Stimulated activated CD8-positive, alpha-beta memory T cell treated with anti-CD3 and anti-CD28 coated beads, Interleukin-4, amount 100 ng/mL, for 48 hours (primary cell): Measurements from ENCODE around the gene ANXA6.

Source experiments
- DNase-seq: peaks from one replicate; pipeline ENCODE4 v3.0.0-alpha.2; 2020

ANXA6 gene

GRCh38 chr5:151097820-151098767 lies 59.5 kb downstream of the ANXA6 start:
- peak; percentile 55 for DNase-seq

- DNase-seq: no peak
These were observed 60.5 kb downstream of the ANXA6 start for GRCh38 chr5:151097061-151097460.

GRCh38 chr5:151096001-151096373 lies 61.6 kb downstream of the ANXA6 start:
- no peak for DNase-seq

GRCh38 chr5:151095341-151096000 lies 62.1 kb downstream of the ANXA6 start:
- DNase-seq: no peak

DNA sequence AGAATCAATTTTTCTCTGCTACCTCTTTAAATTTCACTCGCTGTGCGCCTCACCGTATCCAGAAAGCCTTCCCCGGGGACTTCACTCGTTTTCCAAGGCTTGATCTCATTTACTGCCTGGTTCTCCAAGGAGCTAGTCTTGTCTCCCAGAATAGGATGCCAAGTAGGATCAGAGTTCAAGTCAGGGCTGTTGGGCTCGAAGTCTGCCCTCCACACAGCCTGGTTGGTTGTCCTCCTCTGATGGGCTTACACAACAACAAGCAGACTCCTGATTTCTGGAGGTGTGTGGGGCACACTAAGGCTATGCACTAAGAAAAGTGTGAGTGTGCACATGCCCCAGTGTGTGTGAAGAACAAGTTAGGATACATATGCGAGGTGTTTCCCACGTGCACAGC lies 62.7 kb downstream of the ANXA6 start:
- no peak for DNase-seq

DNA sequence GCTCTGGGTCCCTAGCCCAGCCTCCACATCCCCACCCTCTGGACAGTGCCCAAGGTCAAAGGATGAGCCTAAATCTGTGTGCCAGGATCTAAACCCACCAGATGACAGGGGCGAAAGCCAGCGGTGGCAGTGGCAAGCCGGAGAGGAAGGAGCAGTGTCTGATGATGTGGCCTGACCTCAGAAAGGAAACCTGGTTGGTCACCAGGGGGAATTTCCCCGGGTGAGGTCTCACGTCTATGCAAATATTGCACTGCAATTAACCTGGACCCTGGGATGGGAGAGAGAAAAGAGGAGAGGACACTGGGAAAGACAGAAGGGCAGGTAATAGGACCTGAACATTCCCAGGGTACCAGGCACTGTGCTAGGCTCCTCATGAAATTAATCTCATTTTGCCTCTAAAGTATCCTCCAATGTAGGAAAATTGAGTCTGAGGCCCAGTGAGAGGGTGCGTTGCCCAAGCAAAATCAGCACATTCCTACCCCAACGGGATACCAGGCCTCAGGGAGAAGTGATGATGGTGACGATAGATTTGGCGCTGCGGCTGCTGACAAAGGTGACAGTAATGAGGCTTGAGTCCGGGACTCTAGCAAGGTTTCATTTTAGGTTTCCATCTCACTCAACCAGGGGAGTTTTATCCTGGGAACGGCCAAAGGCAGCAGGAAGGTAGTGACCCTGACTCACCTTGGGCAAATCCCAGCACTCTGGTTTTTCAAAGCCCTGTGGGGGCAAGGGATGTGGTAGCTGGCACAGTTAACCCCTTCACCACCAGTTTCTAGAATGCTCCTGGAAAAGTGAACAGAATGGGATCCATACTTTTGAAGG lies 63.3 kb downstream of the ANXA6 start:
- DNase-seq: peak; percentile 82

GRCh38 chr5:151093476-151093889 lies 64.1 kb downstream of the ANXA6 start:
- no peak for DNase-seq

GRCh38 chr5:151092762-151093161 lies 64.8 kb downstream of the ANXA6 start:
- no peak for DNase-seq

DNA sequence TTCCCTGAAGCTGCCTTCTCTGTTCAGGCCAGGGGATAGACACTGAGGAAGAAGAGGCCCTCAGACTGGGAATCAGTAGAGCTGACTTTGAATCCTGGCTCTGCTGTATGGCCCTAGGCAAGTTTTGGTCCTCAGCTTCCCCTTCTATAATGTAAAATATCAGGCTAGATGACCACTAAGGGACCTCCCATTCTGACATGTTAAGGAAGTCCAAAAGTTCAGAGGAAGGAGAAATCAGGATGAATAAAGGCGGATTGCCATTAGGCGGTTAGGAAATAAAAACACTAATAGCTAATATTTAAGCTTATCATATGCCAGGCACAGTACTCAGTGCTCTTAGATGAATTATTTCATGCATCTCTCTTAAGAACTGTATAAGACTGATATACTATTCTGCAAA lies 67.9 kb downstream of the ANXA6 start:
- no peak for DNase-seq

DNA sequence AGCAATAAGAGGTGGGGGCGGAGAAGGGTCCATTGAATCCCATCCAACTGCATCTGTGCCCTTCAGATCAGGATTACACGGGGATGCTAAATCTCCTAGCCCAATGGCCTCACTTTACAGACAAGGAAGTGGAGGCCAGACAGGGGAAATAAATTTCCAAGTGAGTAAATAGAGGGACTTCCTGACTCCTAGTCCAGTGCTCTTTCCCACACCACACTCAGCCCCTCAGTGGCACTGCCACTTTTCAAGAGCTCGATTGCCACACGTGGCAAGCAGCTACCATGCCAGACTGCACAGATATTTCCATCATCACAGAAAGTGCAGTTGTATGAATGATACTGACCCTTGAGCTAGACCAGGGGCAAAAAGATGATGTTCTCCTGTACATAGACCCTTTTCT lies 68.6 kb downstream of the ANXA6 start:
- DNase-seq: no peak

DNA sequence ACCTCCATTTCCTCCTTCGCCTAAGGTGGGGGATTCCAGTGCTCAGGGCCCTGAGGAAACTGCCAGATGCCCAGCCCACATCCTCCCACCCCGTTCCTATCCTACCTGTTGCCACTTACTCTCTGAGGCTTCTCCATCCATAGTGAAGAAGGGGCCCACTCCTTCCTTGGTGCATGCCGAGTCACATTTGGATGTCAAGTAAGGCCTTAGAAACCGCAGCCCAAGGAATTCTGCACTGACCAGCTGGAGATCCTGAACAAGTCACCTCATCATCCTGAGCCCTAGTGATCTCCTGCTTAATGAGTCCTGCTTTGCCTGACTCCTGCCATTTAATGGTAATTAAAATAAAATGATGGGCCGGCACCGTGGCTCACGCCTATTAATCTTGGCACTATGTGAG lies 70.1 kb downstream of the ANXA6 start:
- DNase-seq: no peak

- DNase-seq: peak; percentile 77
These were observed 70.6 kb downstream of the ANXA6 start for GRCh38 chr5:151086905-151087360.

GRCh38 chr5:151086192-151086869 lies 71.2 kb downstream of the ANXA6 start:
- no peak for DNase-seq

DNA sequence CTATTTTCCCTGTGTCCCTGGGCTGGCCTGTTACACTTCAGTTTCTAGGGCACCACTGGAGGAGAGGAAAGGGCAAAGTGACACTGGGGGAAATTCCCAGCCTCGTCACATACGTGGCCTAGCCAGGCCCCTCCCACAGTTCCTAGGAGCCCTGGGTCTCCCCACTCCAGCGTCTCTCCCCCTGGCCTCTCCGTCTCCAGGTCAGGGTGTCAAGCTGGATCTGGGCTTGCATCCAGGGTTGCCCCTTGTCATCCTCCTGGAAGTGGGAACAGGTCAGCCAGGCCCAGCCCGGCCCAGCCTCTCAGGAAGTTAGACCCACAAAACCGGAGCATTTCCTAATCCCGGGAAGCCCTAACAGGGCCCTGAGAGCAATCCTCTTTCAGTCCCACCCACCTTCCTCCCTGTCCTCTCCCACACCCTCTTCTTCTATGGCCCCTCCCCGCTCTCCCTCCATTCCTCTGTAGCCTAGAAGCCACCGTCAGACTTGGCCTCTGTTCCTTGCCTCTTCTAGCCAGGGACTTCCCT lies 72.0 kb downstream of the ANXA6 start:
- peak; percentile 67 for DNase-seq

DNA sequence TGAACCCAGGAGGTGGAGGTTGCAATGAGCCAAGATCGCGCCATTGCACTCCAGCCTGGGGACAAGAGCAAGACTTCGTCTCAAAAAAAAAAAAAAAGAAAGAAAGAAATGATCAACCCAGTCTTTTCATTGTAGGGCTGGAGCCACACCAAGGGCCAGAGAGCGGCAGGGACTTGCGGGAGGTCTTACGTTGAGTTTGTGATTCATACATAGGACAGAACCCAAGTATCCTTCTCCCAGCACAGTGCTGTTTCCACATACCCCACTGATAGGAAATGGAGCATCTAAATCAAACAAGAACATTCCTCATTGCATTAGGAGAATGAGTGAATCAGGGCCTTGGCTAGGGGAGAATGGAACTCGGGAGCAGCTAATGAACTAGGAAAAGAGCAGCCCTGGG lies 73.2 kb downstream of the ANXA6 start:
- DNase-seq: no peak

DNA sequence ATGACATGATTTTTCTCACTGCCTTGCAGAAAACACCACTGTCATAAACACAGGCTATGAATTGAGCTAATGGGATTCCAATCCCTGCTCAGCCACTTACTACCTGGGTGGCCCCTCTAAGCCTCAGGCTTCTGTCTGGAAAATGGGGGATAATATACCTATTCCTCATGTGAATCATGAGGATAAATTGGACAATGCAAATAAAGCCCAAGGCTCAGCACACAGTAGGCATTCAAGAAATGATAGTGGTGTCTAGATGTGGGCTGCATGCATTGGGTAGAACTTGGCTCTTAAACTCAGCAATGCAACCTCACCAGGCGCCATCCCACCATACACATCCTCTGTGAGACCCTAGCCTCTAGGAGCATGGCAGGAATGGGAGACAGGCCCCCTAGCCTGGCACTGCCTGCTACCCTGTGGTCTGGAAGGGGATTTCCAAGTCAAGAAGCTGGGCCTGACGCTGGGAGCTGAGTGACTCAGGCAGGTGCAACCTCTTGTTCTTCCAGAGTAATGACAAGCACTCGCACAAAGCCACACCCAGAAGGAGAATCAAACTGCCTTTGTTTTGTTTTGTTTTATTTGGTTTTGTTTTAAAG lies 74.4 kb downstream of the ANXA6 start:
- DNase-seq: peak; percentile 79

- DNase-seq: no peak
These were observed 75.2 kb downstream of the ANXA6 start for GRCh38 chr5:151082282-151082902.

DNA sequence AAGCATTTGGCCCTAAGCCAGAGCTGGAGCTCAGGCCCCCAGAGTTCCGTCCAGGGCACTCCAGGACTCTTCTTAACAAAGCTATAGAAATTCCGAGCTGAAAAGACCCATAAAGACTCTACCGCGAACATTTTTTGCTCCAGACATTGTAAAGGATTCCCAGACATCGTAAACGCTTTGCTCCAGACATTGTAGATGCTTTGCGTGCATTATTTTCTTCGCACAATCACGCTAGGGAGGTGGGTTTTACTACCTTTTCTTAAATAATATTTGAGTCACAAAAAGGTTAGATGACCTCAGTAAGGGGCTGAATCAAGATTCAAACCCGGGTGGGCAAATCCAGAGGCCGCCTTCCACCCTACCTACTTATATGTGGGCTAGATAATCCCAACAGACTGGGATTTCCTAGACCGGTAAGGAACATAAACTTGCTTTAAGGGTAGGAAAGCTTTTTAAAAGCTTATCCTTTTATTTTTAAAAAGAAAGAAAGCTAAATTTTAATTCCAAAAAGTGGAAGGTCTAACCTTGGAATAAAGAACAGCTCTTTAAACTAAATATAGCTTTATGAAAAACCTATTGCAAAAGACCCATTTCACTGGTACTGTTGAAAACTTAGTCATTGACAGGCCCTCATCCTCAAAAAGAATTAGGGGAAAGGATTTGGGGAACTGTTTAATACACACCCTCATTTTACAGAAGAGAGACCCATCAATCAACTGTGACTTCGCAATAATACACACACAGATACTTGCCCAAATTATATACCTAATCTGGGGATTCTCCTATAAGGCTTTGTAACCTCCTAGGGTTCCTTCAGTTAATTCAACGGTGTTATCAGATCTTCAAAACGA lies 75.9 kb downstream of the ANXA6 start:
- DNase-seq: no peak

DNA sequence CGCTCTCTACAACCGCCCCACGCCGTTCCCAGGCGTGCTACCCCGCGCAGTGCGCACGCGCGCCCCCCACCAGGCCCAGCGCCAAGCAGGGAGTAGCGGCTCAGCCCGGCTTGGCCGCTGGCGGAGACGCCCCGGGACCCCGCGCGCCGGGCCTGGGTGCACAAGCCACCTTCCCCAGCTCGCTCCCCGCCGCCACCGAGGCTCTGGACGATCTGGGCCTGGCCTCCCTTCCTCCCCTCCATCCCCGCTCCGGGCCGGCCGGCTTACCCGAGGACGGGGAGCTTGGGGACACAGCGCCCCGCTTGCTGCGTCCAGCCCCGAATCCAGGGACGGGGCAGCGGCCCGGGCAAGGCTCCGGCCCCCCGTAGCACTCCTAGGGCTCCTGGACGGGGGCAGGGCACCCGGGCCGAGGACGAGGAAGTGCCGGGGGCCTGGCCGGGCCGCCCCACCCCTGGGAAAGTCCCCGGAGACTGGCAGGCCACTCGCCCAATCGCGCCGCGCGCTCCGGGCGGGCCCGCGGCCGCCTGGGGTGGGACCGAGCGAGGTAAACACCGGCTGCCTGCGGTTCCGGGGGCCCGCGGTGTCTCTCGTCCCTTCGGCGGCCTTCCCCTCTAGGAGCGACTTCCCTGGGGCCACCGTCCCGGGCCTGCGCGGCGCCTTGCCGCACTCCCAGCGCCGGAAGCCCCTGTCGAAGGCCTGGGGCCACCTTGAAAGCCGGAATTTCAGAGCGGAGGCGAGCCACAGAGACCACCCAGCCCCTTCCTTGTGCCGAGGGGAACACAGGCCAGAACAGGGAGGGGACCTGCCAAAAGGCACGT lies 76.8 kb downstream of the ANXA6 start, which contains the start of gene TNIP1:
TNIP1 (minus strand) TSS at position 422 of the 818 bp plus-strand sequence. CDS start 15,939 bp downstream, outside the sequence.
- DNase-seq: peak; percentile 97
